Mammary epithelial cell (primary cell): ENCODE results near the gene ERI3.

ENCODE experiments used
- CTCF ChIP-seq, 2 donors: IDR thresholded peaks in 1 of 2; conservative IDR thresholded peaks in 1 of 2; 2 replicates each; pipeline ENCODE4 v1.5.1; 2011 to 2012; ENCODE audit warnings: inconsistent platforms in 2 of 2, low read length in 2 of 2, mild to moderate bottlenecking in 2 of 2, control low read depth in 1 of 2, low read depth in 1 of 2; ENCODE audit not compliant: insufficient read depth in 1 of 2; ENCODE audit errors: extremely low read depth in 1 of 2
- EZH2 ChIP-seq: IDR thresholded peaks from 2 replicates; pipeline ENCODE4 v1.6.1; 2012; ENCODE audit warnings: low read length, inconsistent platforms, borderline replicate concordance

- TF ChIP-seq EZH2 (no peak), CTCF (conservative IDR thresholded peaks at IDR 0.05 in 1 of 2, IDR thresholded peaks at IDR 0.05 in 1 of 2; ENCODE audit: extremely low read depth in 1 of 2, insufficient read depth in 1 of 2, low read depth in 1 of 2, low read length in 2 of 2) (no peak)
Observed at GRCh38 chr1:44272992-44273391, 82.1 kb downstream of the ERI3 start.
